Nephron (organoid): ENCODE data around the gene LRRC61.
A peak's percentile ranks its signal among the peaks of the same experiment; 100 is the strongest.

Experiments used
- H3K27ac Mint-ChIP-seq, 3 experiments: 2 replicates each; pipeline ENCODE4 v1.8.0; 2020; ENCODE audit warnings: mixed read lengths in 3 of 3, mild to moderate bottlenecking in 2 of 3, moderate library complexity in 1 of 3
- H3K27me3 Mint-ChIP-seq: 2 replicates; pipeline ENCODE4 v1.8.0; 2021; ENCODE audit warnings: low read depth, mild to moderate bottlenecking, moderate library complexity, mixed read lengths
- H3K36me3 Mint-ChIP-seq: 2 replicates; pipeline ENCODE4 v1.8.0; 2020; ENCODE audit warnings: low read depth, mixed read lengths
- H3K4me1 Mint-ChIP-seq: 2 replicates; pipeline ENCODE4 v1.8.0; 2020; ENCODE audit warnings: mixed read lengths
- H3K4me3 Mint-ChIP-seq, 3 experiments: 2 replicates each; pipeline ENCODE4 v1.8.0; 2020; ENCODE audit warnings: mild to moderate bottlenecking in 3 of 3, mixed read lengths in 3 of 3, moderate library complexity in 2 of 3
- H3K9me3 Mint-ChIP-seq: 2 replicates; pipeline ENCODE4 v1.8.0; 2020; ENCODE audit warnings: mixed read lengths
- CTCF ChIP-seq, 3 experiments: fragments of 200-600 bp; sonication (generic); IDR thresholded peaks; one replicate each; pipeline ENCODE4 v1.5.0; 2021; ENCODE audit warnings: antibody characterized with exemption in 3 of 3; ENCODE audit not compliant: unreplicated experiment in 3 of 3

Gene LRRC61

GRCh38 chr7:150334108-150334507 lies 11.0 kb downstream of the LRRC61 start:
- Mint-ChIP-seq H3K4me3 (no peak overlapping the region), H3K9me3 (no peaks in the 10 kb centered on the region), H3K27me3 (peaks cover 9% of the 10 kb centered on the region), H3K36me3 (no peaks in the 10 kb centered on the region), H3K27ac (no peak overlapping the region), H3K4me1 (peaks cover 33% of the 10 kb centered on the region)
- no peak for TF ChIP-seq CTCF (IDR thresholded peaks at IDR 0.05; ENCODE audit: unreplicated experiment in 3 of 3)

GRCh38 chr7:150335108-150335773 lies 12.1 kb downstream of the LRRC61 start:
- H3K4me3 Mint-ChIP-seq = peak overlapping the region in 1 of 3 experiments; percentile 68
- peaks cover 13% of the 10 kb centered on the region for H3K27me3 Mint-ChIP-seq
- H3K4me1 Mint-ChIP-seq = peaks cover 42% of the 10 kb centered on the region
- H3K9me3 Mint-ChIP-seq = no peaks in the 10 kb centered on the region
- TF ChIP-seq CTCF (IDR thresholded peaks at IDR 0.05; ENCODE audit: unreplicated experiment in 3 of 3) = no peak
- peak overlapping the region in 2 of 3 experiments; percentile 71 to 79 for H3K27ac Mint-ChIP-seq
- no peaks in the 10 kb centered on the region for H3K36me3 Mint-ChIP-seq

- Mint-ChIP-seq H3K36me3 (no peaks in the 10 kb centered on the region), H3K4me3 (no peak overlapping the region), H3K9me3 (no peaks in the 10 kb centered on the region), H3K27me3 (peaks cover 13% of the 10 kb centered on the region), H3K4me1 (peaks cover 43% of the 10 kb centered on the region), H3K27ac (peak overlapping the region in 2 of 3 experiments; percentile 6 to 79)
- no peak for TF ChIP-seq CTCF (IDR thresholded peaks at IDR 0.05; ENCODE audit: unreplicated experiment in 3 of 3)
These were observed 12.6 kb downstream of the LRRC61 start for GRCh38 chr7:150335774-150336112.

- no peaks in the 10 kb centered on the region for H3K36me3 Mint-ChIP-seq
These were observed 13.6 kb downstream of the LRRC61 start for GRCh38 chr7:150336746-150337145.

GRCh38 chr7:150337179-150337578 lies 14.0 kb downstream of the LRRC61 start:
- TF ChIP-seq CTCF (IDR thresholded peaks at IDR 0.05; ENCODE audit: unreplicated experiment in 3 of 3) = no peak

More at GRCh38 chr7:150336746-150337145, 13.6 kb downstream of the LRRC61 start:
- Mint-ChIP-seq H3K9me3 (no peaks in the 10 kb centered on the region), H3K27me3 (peaks cover 13% of the 10 kb centered on the region), H3K4me1 (peaks cover 47% of the 10 kb centered on the region), H3K4me3 (no peak overlapping the region), H3K27ac (no peak overlapping the region)
- no peak for TF ChIP-seq CTCF (IDR thresholded peaks at IDR 0.05; ENCODE audit: unreplicated experiment in 3 of 3)

GRCh38 chr7:150337659-150338081 lies 14.5 kb downstream of the LRRC61 start:
- H3K36me3 Mint-ChIP-seq = no peaks in the 10 kb centered on the region
- peak overlapping the region in 1 of 3 experiments; percentile 53 for H3K4me3 Mint-ChIP-seq
- peak overlapping the region in 2 of 3 experiments; percentile 15 to 31 for H3K27ac Mint-ChIP-seq
- peaks cover 54% of the 10 kb centered on the region for H3K4me1 Mint-ChIP-seq
- H3K27me3 Mint-ChIP-seq = peaks cover 22% of the 10 kb centered on the region
- TF ChIP-seq CTCF (IDR thresholded peaks at IDR 0.05; ENCODE audit: unreplicated experiment in 3 of 3) = no peak
- no peaks in the 10 kb centered on the region for H3K9me3 Mint-ChIP-seq

More at GRCh38 chr7:150337179-150337578, 14.0 kb downstream of the LRRC61 start:
- no peaks in the 10 kb centered on the region for H3K9me3 Mint-ChIP-seq
- H3K27me3 Mint-ChIP-seq = peaks cover 17% of the 10 kb centered on the region
- no peak overlapping the region for H3K27ac Mint-ChIP-seq
- H3K36me3 Mint-ChIP-seq = no peaks in the 10 kb centered on the region
- H3K4me3 Mint-ChIP-seq = no peak overlapping the region
- H3K4me1 Mint-ChIP-seq = peaks cover 51% of the 10 kb centered on the region
